ENCODE measurements around the gene SKIL.
A peak's percentile ranks its signal among the peaks of the same experiment; 100 is the strongest.
"Not testable (repeated sequence)": the region's sequence is repeated elsewhere in the genome, so short reads cannot be mapped to it uniquely, and the experiment has no call there.

SKIL gene

GRCh38 chr3:170357176-170358041 lies at the start of gene SKIL:
SKIL (plus strand) TSS chr3:170357715; CDS start chr3:170360332, 2,617 bp downstream.
- DNase-seq: peak; percentile 91 to 99 (median 94)
- intact Hi-C loops (cut with DNase I): loop anchor here (5.0 kb wide), 2 partner anchors 135 to 175 kb away; partner anchors contain the start of genes PHC3 and PRKCI

- intact Hi-C loops (cut with DNase I): loop anchor here (10.0 kb wide), 2 partner anchors 66 to 506 kb away; no protein-coding TSS in a partner anchor
These were observed 48.5 kb upstream of the SKIL start for GRCh38 chr3:170309046-170309445.

GRCh38 chr3:170317954-170318353 lies 39.6 kb upstream of the SKIL start:
- intact Hi-C loops (cut with DNase I): no loop called here
- no peak for DNase-seq

More at GRCh38 chr3:170309046-170309445, 48.5 kb upstream of the SKIL start:
- no peak for DNase-seq

GRCh38 chr3:170320461-170321121 lies 36.9 kb upstream of the SKIL start:
- intact Hi-C loops (cut with DNase I): no loop called here
- DNase-seq: no peak

GRCh38 chr3:170321321-170322034 lies 36.0 kb upstream of the SKIL start:
- no peak for DNase-seq
- intact Hi-C loops (cut with DNase I): no loop called here

GRCh38 chr3:170322566-170323269 lies 34.8 kb upstream of the SKIL start:
- intact Hi-C loops (cut with DNase I): no loop called here

GRCh38 chr3:170323331-170323730 lies 34.2 kb upstream of the SKIL start:
- intact Hi-C loops (cut with DNase I): no loop called here
- DNase-seq: no peak

More at GRCh38 chr3:170322566-170323269, 34.8 kb upstream of the SKIL start:
- no peak for DNase-seq

GRCh38 chr3:170324962-170325361 lies 32.6 kb upstream of the SKIL start:
- intact Hi-C loops (cut with DNase I): no loop called here

GRCh38 chr3:170327040-170327808 lies 30.3 kb upstream of the SKIL start:
- peak in 1 of 10 donors; percentile 75 for DNase-seq

More at GRCh38 chr3:170324962-170325361, 32.6 kb upstream of the SKIL start:
- no peak for DNase-seq

GRCh38 chr3:170327868-170328548 lies 29.5 kb upstream of the SKIL start:
- DNase-seq; intact Hi-C loops (cut with DNase I): not testable (repeated sequence)

More at GRCh38 chr3:170327040-170327808, 30.3 kb upstream of the SKIL start:
- intact Hi-C loops (cut with DNase I): no loop called here

- no peak for DNase-seq
- intact Hi-C loops (cut with DNase I): no loop called here
These were observed 27.1 kb upstream of the SKIL start for GRCh38 chr3:170330366-170330765.

GRCh38 chr3:170331143-170331542 lies 26.4 kb upstream of the SKIL start:
- no peak for DNase-seq
- intact Hi-C loops (cut with DNase I): no loop called here

- DNase-seq: no peak
- intact Hi-C loops (cut with DNase I): no loop called here
These were observed 20.1 kb upstream of the SKIL start for GRCh38 chr3:170337420-170337819.

- intact Hi-C loops (cut with DNase I): no loop called here
- DNase-seq: no peak
These were observed 18.7 kb upstream of the SKIL start for GRCh38 chr3:170338690-170339340.

- DNase-seq: peak in 1 of 10 donors; percentile 57
- intact Hi-C loops (cut with DNase I): not testable (repeated sequence)
These were observed 15.2 kb upstream of the SKIL start for GRCh38 chr3:170342273-170342672.

- intact Hi-C loops (cut with DNase I); DNase-seq: not testable (repeated sequence)
These were observed 13.7 kb upstream of the SKIL start for GRCh38 chr3:170343859-170344258.

- intact Hi-C loops (cut with DNase I): no loop called here
- no peak for DNase-seq
These were observed 12.5 kb upstream of the SKIL start for GRCh38 chr3:170344971-170345370.

Measured in posterior cingulate gyrus (tissue), 11 donors.